GM12891 (cell line): Measurements from ENCODE around the gene NAALADL2.

ENCODE experiments used
- DNase-seq: peaks from one replicate; pipeline ENCODE4 v3.0.0; 2011; ENCODE audit warnings: low spot score; ENCODE audit not compliant: insufficient read length
- FAIRE-seq: peaks from 2 replicates; lab custom pipeline; 2011; peaks lifted over from hg19 to GRCh38; lab: Jason Lieb, UNC
- PAX5 ChIP-seq: IDR thresholded peaks from 2 replicates; pipeline ENCODE4 v1.6.1; 2011; ENCODE audit warnings: low read length, moderate library complexity, mild to moderate bottlenecking; ENCODE audit not compliant: insufficient read depth, severe bottlenecking
- POLR2A ChIP-seq: IDR thresholded peaks from 2 replicates; pipeline ENCODE4 v1.6.1; 2011; ENCODE audit warnings: low read depth, low read length, control low read depth
- POLR2AphosphoS5 ChIP-seq: IDR thresholded peaks from 2 replicates; pipeline ENCODE4 v1.6.1; 2011; ENCODE audit warnings: low read depth, low read length, control low read depth
- POU2F2 ChIP-seq: IDR thresholded peaks from 2 replicates; pipeline ENCODE4 v1.6.1; 2011; ENCODE audit warnings: low read depth, mild to moderate bottlenecking, control low read depth, low read length, moderate library complexity
- SPI1 ChIP-seq: IDR thresholded peaks from 2 replicates; pipeline ENCODE4 v1.6.1; 2011; ENCODE audit warnings: low read depth, low read length, control low read depth
- TAF1 ChIP-seq: IDR thresholded peaks from 2 replicates; pipeline ENCODE4 v1.6.1; 2011; ENCODE audit warnings: low read depth, low read length, control low read depth

NAALADL2 gene

GRCh38 chr3:175469124-175469523, 610.0 kb downstream of the NAALADL2 start:
- FAIRE-seq (no peak), DNase-seq (no peak)
- no peak for TF ChIP-seq POLR2AphosphoS5
- TF ChIP-seq POLR2A: no peak
- no peak for TF ChIP-seq TAF1
- no peak for TF ChIP-seq POU2F2
- no peak for TF ChIP-seq SPI1
- TF ChIP-seq PAX5: no peak

- no peak for FAIRE-seq
- no peak for DNase-seq
- TF ChIP-seq POLR2A (no peak), POLR2AphosphoS5 (no peak), TAF1 (no peak), SPI1 (no peak), PAX5 (no peak)
Observed at GRCh38 chr3:175475765-175476164, 616.6 kb downstream of the NAALADL2 start.

DNA sequence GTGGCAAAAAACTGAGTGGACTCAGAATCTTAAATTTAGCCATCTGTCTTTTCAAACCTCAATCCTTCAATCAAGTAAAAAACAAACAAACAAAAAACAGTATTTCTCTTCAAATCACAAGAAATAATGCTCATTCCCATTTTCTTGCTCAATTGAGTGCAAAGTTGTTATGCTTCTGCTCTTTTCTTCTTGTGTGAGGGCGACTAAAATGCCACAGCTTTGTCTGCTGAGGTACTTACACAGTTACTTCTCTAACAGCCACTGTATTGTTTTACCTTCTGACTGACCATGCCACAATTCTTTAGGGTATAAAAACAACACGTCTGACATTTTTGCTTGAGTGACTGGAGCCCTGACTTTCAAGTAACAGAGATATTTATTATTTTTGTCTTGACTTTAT, 617.4 kb downstream of the NAALADL2 start:
- TF ChIP-seq SPI1 (no peak), POLR2A (no peak), TAF1 (no peak), PAX5 (no peak), POLR2AphosphoS5 (no peak), POU2F2 (no peak)
- no peak for DNase-seq
- FAIRE-seq: no peak

DNA sequence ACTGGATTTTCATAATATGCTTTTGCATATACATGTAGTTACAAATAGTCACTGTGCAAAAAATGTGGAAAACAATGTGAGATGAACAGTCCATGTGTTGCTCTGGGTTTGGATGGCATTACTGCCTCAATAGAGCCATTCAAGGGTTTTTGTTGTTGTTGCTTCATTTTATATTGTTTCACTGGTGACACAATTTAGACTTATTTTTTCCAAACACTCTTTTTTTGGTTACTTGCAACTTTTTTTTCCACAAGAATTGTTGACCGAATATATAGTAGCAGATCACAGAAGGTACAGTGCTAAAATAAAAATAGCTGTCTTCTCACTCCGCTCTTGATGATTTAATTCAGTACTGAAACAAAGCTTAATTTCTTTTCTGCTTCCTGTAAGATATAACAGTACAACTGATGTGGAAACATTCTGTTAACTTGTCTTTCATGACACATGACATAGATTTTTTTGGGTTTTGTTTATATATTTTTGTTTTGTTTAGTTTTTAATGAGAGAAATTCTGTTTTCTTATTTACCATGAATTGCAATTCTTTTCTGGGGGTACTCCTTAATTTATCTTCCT, 618.6 kb downstream of the NAALADL2 start:
- DNase-seq (no peak), FAIRE-seq (peak; percentile 62)
- TF ChIP-seq SPI1 (no peak), POLR2AphosphoS5 (no peak)

- no peak for FAIRE-seq
- no peak for DNase-seq
- TF ChIP-seq TAF1 (no peak), POLR2AphosphoS5 (no peak), PAX5 (no peak), POU2F2 (no peak), POLR2A (no peak), SPI1 (no peak)
Observed at GRCh38 chr3:175478301-175478700, 619.2 kb downstream of the NAALADL2 start.

DNA sequence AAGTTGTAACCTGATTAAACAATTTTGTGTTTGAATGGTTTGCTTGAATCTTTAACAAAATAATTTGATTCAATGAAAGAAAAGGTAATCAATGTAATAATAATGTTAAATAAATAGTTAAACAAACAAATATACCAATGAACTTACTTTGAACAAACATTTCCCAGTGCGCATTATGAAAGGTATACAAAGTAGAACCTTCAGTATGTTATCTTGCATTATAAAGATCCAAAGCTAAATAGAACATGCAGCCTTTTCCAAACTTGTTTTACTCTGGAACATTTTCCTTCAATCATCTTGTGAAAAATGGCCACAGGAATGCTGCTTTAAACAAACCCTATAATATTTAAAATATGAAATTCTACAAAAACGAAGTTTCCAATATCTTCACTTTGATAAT, 620.0 kb downstream of the NAALADL2 start:
- TF ChIP-seq PAX5 (no peak), POU2F2 (no peak), POLR2A (no peak), TAF1 (no peak), POLR2AphosphoS5 (no peak), SPI1 (no peak)
- DNase-seq (no peak), FAIRE-seq (no peak)

GRCh38 chr3:175479800-175480199, 620.7 kb downstream of the NAALADL2 start:
- DNase-seq: no peak
- no peak for TF ChIP-seq TAF1
- no peak for TF ChIP-seq PAX5
- no peak for TF ChIP-seq POLR2A
- no peak for TF ChIP-seq POLR2AphosphoS5
- no peak for TF ChIP-seq SPI1
- TF ChIP-seq POU2F2: no peak
- no peak for FAIRE-seq

GRCh38 chr3:175484666-175485065, 625.5 kb downstream of the NAALADL2 start:
- FAIRE-seq: peak; percentile 82
- TF ChIP-seq SPI1 (peak; percentile 73), POLR2AphosphoS5 (no peak)
- no peak for DNase-seq

- TF ChIP-seq POLR2A (no peak), POLR2AphosphoS5 (no peak), PAX5 (no peak), TAF1 (no peak), SPI1 (no peak), POU2F2 (no peak)
- FAIRE-seq (no peak), DNase-seq (no peak)
Observed at GRCh38 chr3:175485436-175485835, 626.3 kb downstream of the NAALADL2 start.

DNA sequence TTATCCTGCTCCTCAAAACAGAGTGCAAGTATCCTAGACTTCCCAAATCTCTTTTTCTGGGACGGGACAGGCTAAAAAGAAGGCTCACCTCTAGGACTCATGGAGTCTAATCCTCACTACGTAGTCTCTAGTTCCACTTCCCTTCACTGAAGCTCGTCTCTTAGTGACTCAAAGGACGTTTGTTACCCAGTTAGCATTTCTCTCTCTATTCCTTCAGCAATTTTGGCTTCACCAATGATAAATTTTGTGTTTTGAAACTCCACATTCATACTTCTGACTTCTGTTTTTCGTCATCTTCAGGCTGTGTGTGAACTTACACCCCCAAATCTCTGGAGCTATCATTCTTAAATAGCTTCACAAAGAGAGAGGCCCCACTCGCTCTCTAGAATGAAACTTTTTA, 627.1 kb downstream of the NAALADL2 start:
- FAIRE-seq: no peak
- no peak for DNase-seq
- TF ChIP-seq POU2F2: no peak
- no peak for TF ChIP-seq POLR2A
- no peak for TF ChIP-seq POLR2AphosphoS5
- TF ChIP-seq SPI1: peak; percentile 97
- TF ChIP-seq PAX5: no peak
- TF ChIP-seq TAF1: no peak
